Measurements from ENCODE around the gene F2RL1.

Gene F2RL1

DNA sequence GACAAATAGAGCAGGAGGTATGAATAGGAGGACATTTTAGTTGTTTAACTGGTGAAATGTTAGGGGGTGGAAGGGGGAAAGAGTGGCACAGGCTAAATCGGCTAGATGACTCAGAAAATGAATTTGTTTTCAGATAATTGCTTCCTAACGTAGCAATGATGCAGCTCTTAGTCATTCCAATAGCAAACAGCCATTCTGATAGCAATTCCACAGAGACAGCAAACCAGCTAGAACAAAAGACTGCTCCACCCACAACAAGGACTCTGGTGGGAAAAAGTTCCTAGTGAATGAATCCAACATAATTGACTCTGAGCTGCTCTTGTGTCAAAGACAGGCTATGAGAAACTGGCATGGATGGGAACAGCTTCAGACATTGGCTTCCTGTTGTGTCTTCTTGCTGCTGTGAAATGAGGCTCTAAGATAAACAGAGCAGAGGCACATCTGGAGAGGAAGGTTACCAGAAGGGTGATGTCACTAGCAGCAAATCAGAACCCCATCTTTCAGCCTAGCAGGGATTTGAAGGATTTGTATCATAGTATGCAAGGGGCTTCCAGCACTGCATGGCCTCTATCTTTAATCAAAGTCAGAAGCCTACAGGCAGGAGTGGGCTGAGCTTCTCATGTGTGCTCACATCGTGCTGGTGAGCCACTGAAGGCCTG is 28.1 kb upstream of the F2RL1 start:
- peak; percentile 99 for TF ChIP-seq FOXP2 (optimal IDR thresholded peaks at IDR 0.05; ENCODE audit: borderline replicate concordance, extremely low read depth, extremely low read length, insufficient read depth)
- peak; percentile 65; the same call in 1 of the 2 replicates for TF ChIP-seq SIN3A (IDR thresholded peaks at IDR 0.05; ENCODE audit: borderline replicate concordance, insufficient read depth, low read length)
- TF ChIP-seq REST (IDR thresholded peaks at IDR 0.05; ENCODE audit: insufficient read depth in 1 of 2, low read depth in 2 of 2, low read length in 2 of 2), result peak in 1 of 2 experiments; percentile 51; a peak in 1 of 4 replicates
- TF ChIP-seq TAF1 (IDR thresholded peaks at IDR 0.05; ENCODE audit: borderline replicate concordance, insufficient read depth, low read length), result peak; percentile 78; the same call in 1 of the 2 replicates
- peak; percentile 73 for TF ChIP-seq POLR2AphosphoS5 (IDR thresholded peaks at IDR 0.05; ENCODE audit: low read depth, low read length)

DNA sequence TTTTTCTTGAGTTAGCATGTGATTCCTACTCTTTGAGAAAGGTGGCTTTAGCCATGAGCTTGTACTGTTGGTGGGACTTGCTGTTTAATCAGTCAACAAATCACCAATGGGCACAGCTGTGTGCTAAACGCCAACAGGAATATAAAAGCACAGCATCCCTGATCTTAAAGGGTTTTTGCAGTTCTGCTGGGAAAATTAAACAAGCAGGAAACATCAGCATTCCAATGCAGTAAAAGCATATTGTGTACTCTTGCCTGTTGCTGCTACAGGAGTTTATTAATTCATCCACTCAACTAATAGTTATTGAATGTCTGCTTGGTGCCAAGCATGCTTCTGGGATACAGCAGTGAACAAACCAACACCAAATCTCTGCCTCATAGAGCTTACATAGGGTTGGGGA is 27.4 kb upstream of the F2RL1 start:
- TF ChIP-seq POLR2AphosphoS5 (IDR thresholded peaks at IDR 0.05; ENCODE audit: low read depth, low read length) (no peak), REST (IDR thresholded peaks at IDR 0.05; ENCODE audit: insufficient read depth in 1 of 2, low read depth in 2 of 2, low read length in 2 of 2) (no peak), FOXP2 (optimal IDR thresholded peaks at IDR 0.05; ENCODE audit: borderline replicate concordance, extremely low read depth, extremely low read length, insufficient read depth) (no peak), TAF1 (IDR thresholded peaks at IDR 0.05; ENCODE audit: borderline replicate concordance, insufficient read depth, low read length) (no peak), SIN3A (IDR thresholded peaks at IDR 0.05; ENCODE audit: borderline replicate concordance, insufficient read depth, low read length) (no peak)

DNA sequence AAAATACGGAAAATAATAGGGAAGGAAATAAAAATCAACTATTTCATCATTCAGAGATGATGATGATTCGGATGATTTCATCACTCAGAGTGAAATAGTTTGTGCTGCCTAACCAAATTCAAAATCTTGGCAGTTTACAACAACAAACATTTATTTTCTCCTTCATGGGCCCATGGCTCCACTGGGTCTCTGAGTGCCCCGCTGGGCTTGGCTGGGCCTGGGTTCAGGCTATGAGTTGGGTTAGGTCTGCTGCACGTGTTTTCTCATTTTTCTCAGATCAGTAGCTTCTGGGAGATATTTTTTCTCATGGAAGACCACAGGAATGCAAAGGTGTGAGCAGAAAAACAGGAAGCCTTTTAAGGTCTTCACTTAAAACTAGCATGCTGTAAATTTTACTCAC is 24.0 kb upstream of the F2RL1 start:
- TF ChIP-seq TAF1 (IDR thresholded peaks at IDR 0.05; ENCODE audit: borderline replicate concordance, insufficient read depth, low read length), result no peak
- no peak for TF ChIP-seq POLR2AphosphoS5 (IDR thresholded peaks at IDR 0.05; ENCODE audit: low read depth, low read length)
- no peak for TF ChIP-seq FOXP2 (optimal IDR thresholded peaks at IDR 0.05; ENCODE audit: borderline replicate concordance, extremely low read depth, extremely low read length, insufficient read depth)
- TF ChIP-seq SIN3A (IDR thresholded peaks at IDR 0.05; ENCODE audit: borderline replicate concordance, insufficient read depth, low read length), result no peak
- TF ChIP-seq REST (IDR thresholded peaks at IDR 0.05; ENCODE audit: insufficient read depth in 1 of 2, low read depth in 2 of 2, low read length in 2 of 2), result no peak

DNA sequence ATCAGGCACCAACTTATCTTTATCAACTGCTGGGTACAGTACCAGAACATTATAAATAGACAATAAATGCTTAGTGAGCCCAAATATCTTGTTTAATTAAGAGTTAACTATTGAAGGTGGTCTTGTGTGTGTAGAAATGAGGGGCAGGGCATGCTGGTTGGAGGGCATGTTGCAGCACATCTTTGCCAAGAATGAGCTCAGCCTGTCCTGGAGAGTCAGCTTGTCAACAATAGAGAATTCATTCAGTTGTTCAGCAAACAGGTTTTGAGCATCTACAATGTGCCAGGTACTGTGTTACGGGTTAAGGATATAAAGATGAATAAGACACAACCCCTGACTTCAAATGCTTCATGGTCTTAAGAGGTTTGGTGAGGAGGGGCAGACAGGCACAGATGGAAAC is 19.2 kb upstream of the F2RL1 start:
- TF ChIP-seq POLR2AphosphoS5 (IDR thresholded peaks at IDR 0.05; ENCODE audit: low read depth, low read length) (no peak), SIN3A (IDR thresholded peaks at IDR 0.05; ENCODE audit: borderline replicate concordance, insufficient read depth, low read length) (no peak), REST (IDR thresholded peaks at IDR 0.05; ENCODE audit: insufficient read depth in 1 of 2, low read depth in 2 of 2, low read length in 2 of 2) (no peak), TAF1 (IDR thresholded peaks at IDR 0.05; ENCODE audit: borderline replicate concordance, insufficient read depth, low read length) (no peak), FOXP2 (optimal IDR thresholded peaks at IDR 0.05; ENCODE audit: borderline replicate concordance, extremely low read depth, extremely low read length, insufficient read depth) (no peak)
